Activated CD4-positive, alpha-beta T cell treated with anti-CD3 and anti-CD28 coated beads, Interleukin-2, amount 10 ng/mL, durations not matched to agents 7 days and 5 days (primary cell): ENCODE measurements around the gene ZHX3. TPM values are rescaled to one million over a fixed set of nuclear protein-coding genes. Genes with fewer than 3 reads are reported as not detected.

Experiments used
- CTCF ChIA-PET: fragments of 350-600 bp; sonication (Branson Sonifier 250); formaldehyde crosslinking; loops from one replicate; lab custom pipeline; 2021; ENCODE audit warnings: antibody characterized with exemption; lab: Charles Lee
- POLR2A ChIA-PET: fragments of 350-600 bp; sonication (Branson Sonifier 250); formaldehyde crosslinking; loops from one replicate; lab custom pipeline; 2021; ENCODE audit warnings: antibody characterized with exemption; lab: Charles Lee
- DNase-seq: peaks from one replicate; pipeline ENCODE4 v3.0.0-alpha.2; 2020
- H3K27ac Mint-ChIP-seq: one replicate; pipeline ENCODE4 v1.8.0; 2021; ENCODE audit warnings: mild to moderate bottlenecking, moderate library complexity, mixed read lengths
- H3K27me3 Mint-ChIP-seq: one replicate; pipeline ENCODE4 v1.8.0; 2021; ENCODE audit warnings: mixed read lengths
- H3K36me3 Mint-ChIP-seq: one replicate; pipeline ENCODE4 v1.8.0; 2021; ENCODE audit warnings: low read depth, mixed read lengths
- H3K4me1 Mint-ChIP-seq: one replicate; pipeline ENCODE4 v1.8.0; 2021; ENCODE audit warnings: mixed read lengths
- H3K4me3 Mint-ChIP-seq: one replicate; pipeline ENCODE4 v1.8.0; 2021; ENCODE audit warnings: mild to moderate bottlenecking, moderate library complexity, mixed read lengths
- H3K9me3 Mint-ChIP-seq: one replicate; pipeline ENCODE4 v1.8.0; 2021; ENCODE audit warnings: mixed read lengths
- total RNA-seq, 2 experiments: library from RNA; stranded (reverse); gene quantifications; one replicate each; pipeline ENCODE4 v1.2.3, GENCODE V29; 2021

The ZHX3 gene
- total RNA-seq, 2 experiments from 2014 or later, result 8.6 to 10.2 TPM

DNA sequence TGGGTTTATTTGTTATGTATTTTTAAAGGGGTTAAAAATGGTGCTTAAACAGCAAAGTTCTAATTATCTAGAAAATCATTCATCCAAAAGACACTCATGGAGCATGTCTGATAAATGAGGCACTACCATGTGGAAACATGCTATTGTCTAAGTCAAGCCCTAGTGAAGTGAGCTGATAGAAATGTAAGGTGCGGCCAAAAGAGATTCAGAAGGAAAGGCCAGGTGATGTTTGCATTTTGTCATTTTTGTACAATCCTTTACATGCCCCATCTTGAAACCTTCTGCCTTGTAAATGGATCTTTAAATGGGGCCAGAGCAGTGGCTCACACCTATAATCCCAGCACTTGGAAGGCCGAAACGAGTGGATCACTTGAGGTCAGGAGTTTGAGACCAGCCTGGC, 102.9 kb downstream of the ZHX3 start:
- Mint-ChIP-seq H3K4me1 (peaks cover 4% of the 10 kb centered on the region), H3K36me3 (no peaks in the 10 kb centered on the region), H3K4me3 (no peak overlapping the region), H3K9me3 (no peaks in the 10 kb centered on the region), H3K27ac (no peak overlapping the region), H3K27me3 (no peaks in the 10 kb centered on the region)
- DNase-seq, result no peak
- ChIA-PET CTCF (no interaction called here), POLR2A (no interaction called here)

DNA sequence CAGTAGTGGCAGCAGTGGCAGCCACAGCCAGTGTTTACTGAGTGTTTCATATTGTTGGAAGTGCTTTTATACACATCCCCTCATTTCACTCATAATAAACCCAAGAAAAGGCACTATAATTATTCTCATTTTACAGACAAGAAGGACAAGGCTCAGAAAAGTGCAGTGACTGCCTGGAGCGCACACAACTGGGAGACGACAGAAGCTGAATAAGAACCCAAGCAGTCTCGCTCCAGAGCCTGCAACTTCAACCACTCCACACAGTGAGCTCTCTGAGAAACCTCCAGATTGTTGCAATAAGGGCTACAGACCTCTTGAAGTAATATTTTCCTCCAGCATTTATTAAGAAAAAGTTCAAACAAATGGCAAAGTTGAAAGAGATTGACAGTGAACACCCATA, 103.3 kb downstream of the ZHX3 start:
- no peak for DNase-seq
- Mint-ChIP-seq H3K4me3 (no peak overlapping the region), H3K27ac (no peak overlapping the region), H3K36me3 (no peaks in the 10 kb centered on the region), H3K27me3 (no peaks in the 10 kb centered on the region), H3K9me3 (no peaks in the 10 kb centered on the region), H3K4me1 (peaks cover 4% of the 10 kb centered on the region)
- CTCF ChIA-PET, result no interaction called here
- POLR2A ChIA-PET, result no interaction called here

DNA sequence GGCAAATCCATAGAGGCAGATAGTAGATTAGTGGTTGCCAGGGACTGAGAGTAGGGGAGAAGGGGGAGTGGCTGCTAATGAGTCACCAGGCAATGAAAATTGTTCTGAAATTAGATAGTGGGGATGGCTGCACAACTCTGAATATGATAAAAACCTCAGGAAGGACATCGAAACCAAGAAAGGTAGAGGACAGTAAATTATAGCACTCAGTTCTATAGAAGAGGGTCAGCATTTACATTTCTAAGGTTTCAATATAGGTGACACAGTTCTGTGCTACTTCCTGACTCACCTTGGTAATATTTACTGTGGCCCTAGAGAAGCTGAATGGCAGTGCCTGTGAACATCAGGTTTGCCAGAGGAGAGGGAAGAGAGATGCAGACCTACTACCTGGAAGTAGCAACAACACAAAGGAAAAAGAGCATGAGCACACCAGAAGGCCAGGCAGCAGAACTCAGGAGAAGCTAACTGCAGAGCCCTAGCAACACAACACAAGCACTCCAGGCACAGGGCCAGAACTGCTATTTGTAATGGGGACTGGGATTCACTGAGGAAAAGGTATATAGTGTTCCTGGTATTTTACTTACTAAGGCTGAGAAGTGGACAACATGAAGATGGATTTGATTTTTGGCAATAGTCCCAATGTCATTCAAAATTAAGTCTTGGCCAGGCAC, 104.2 kb downstream of the ZHX3 start:
- Mint-ChIP-seq H3K4me3 (no peak overlapping the region), H3K4me1 (peaks cover 4% of the 10 kb centered on the region), H3K27me3 (no peaks in the 10 kb centered on the region), H3K36me3 (no peaks in the 10 kb centered on the region), H3K27ac (no peak overlapping the region), H3K9me3 (no peaks in the 10 kb centered on the region)
- ChIA-PET CTCF (interaction anchor here (0.6 kb wide), 1 partner anchor 12 kb away, joined by 4 read pairs; no protein-coding TSS in a partner anchor), POLR2A (no interaction called here)
- DNase-seq, result no peak

DNA sequence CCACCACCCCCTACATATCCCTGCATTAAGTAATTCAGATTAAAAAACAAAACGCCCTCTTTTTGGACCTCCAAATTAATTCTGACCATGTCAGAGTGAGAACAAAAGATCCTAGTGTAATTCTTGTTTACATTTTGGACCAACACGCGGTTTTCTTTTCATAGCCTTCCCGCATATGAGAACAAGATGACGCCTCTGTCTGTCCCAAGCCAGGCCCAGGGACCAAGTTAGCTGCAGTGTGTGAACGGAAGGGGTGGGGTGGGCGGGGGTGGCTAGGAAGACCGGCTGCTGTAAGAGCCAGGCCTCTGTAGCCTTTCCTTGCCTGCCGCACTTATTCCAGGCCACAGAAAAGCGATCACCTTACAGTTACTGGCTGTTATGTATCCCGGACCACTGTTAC, 112.2 kb downstream of the ZHX3 start:
- no peak overlapping the region for H3K4me3 Mint-ChIP-seq
- no peak overlapping the region for H3K27ac Mint-ChIP-seq
- ChIA-PET POLR2A (no interaction called here), CTCF (no interaction called here)
- no peaks in the 10 kb centered on the region for H3K4me1 Mint-ChIP-seq
- DNase-seq, result no peak
- no peaks in the 10 kb centered on the region for H3K36me3 Mint-ChIP-seq
- H3K27me3 Mint-ChIP-seq, result no peaks in the 10 kb centered on the region
- H3K9me3 Mint-ChIP-seq, result no peaks in the 10 kb centered on the region

- no peak for DNase-seq
- POLR2A ChIA-PET, result no interaction called here
- no peak overlapping the region for H3K27ac Mint-ChIP-seq
- H3K4me3 Mint-ChIP-seq, result no peak overlapping the region
- H3K27me3 Mint-ChIP-seq, result no peaks in the 10 kb centered on the region
- H3K4me1 Mint-ChIP-seq, result no peaks in the 10 kb centered on the region
- CTCF ChIA-PET, result interaction anchor here (0.9 kb wide), 1 partner anchor 28 kb away, joined by 4 read pairs; no protein-coding TSS in a partner anchor
- no peaks in the 10 kb centered on the region for H3K9me3 Mint-ChIP-seq
- peaks cover 5% of the 10 kb centered on the region for H3K36me3 Mint-ChIP-seq
Measured at GRCh38 chr20:41204304-41205265, 112.9 kb downstream of the ZHX3 start.

DNA sequence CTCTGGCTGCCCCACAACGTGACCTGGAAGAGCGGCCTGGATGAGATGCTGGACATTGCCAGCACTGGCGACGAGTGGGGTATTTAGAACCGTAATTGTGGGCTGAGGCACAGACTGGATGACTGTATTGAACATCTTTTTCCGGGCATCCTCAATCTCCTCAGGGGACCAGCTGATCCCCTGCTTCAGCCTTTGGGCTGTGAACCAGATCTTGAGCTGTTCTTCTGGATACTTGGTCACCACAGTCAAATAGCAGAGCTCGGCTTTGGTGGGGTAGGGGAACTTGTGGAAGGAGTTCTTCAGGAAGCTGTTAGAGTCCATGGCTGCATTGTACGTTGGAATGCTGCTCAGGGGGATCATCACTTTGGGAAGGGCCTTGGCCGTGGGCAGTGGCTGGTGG, 113.9 kb downstream of the ZHX3 start:
- peaks cover 10% of the 10 kb centered on the region for H3K36me3 Mint-ChIP-seq
- H3K9me3 Mint-ChIP-seq, result peaks cover 6% of the 10 kb centered on the region
- no peaks in the 10 kb centered on the region for H3K4me1 Mint-ChIP-seq
- no peak overlapping the region for H3K27ac Mint-ChIP-seq
- no peaks in the 10 kb centered on the region for H3K27me3 Mint-ChIP-seq
- CTCF ChIA-PET, result interaction anchor here (0.5 to 0.9 kb wide), 3 partner anchors 29 to 595 kb away, joined by 3 to 4 read pairs (median 3); no protein-coding TSS in a partner anchor
- DNase-seq, result no peak
- no peak overlapping the region for H3K4me3 Mint-ChIP-seq
- POLR2A ChIA-PET, result no interaction called here

DNA sequence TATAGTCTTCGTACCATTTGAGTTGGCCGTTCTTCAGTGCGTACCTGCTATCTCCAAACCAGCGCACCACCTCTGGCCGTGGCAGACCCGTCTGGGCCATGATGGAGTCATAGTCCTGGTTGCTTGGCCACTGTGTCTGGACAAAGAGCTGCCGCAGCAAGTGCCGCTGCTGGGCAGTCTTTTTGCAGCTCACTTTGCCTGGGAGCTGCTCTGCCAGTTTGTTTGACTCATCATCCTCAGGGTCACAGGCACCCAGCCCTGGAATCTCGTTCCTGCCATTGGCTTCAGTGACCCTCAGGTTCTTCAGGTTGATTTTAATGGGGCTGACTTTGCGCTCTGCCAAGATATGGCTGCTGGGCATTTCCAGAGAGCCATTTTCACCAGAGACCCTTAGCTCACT, 115.1 kb downstream of the ZHX3 start:
- no peak for DNase-seq
- POLR2A ChIA-PET, result no interaction called here
- CTCF ChIA-PET, result interaction anchor here (1.0 to 1.6 kb wide), 5 partner anchors 18 to 137 kb away, joined by 3 to 4 read pairs (median 3); no protein-coding TSS in a partner anchor
- H3K9me3 Mint-ChIP-seq, result peaks cover 8% of the 10 kb centered on the region
- H3K27me3 Mint-ChIP-seq, result no peaks in the 10 kb centered on the region
- no peak overlapping the region for H3K27ac Mint-ChIP-seq
- H3K36me3 Mint-ChIP-seq, result peaks cover 13% of the 10 kb centered on the region
- no peaks in the 10 kb centered on the region for H3K4me1 Mint-ChIP-seq
- H3K4me3 Mint-ChIP-seq, result no peak overlapping the region

DNA sequence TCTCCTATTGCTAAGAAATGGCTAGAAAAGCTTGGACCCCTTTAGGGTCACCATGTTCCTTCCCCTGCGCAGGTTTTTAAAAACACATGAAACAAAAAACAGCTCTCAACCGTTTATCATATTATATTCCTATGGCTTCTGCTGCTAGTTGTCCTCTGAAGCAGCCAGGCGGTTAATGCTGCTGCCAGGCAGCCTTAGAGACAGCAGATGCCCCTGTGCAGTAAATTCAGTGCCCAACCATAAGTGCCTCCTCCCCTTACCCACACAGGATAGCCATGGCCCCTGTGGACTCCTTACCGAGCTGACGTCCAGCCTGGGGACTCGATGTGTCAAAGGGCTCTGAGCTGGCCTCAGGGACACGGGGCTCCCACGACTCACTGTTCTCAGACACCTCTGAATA, 115.8 kb downstream of the ZHX3 start:
- Mint-ChIP-seq H3K27me3 (no peaks in the 10 kb centered on the region), H3K9me3 (peaks cover 8% of the 10 kb centered on the region), H3K27ac (no peak overlapping the region), H3K4me3 (no peak overlapping the region), H3K4me1 (no peaks in the 10 kb centered on the region), H3K36me3 (peaks cover 13% of the 10 kb centered on the region)
- POLR2A ChIA-PET, result no interaction called here
- DNase-seq, result no peak
- CTCF ChIA-PET, result interaction anchor here (1.0 to 2.0 kb wide), 8 partner anchors 11 to 138 kb away, joined by 3 to 5 read pairs (median 4); no protein-coding TSS in a partner anchor

- peaks cover 4% of the 10 kb centered on the region for H3K4me1 Mint-ChIP-seq
- H3K36me3 Mint-ChIP-seq, result peaks cover 13% of the 10 kb centered on the region
- POLR2A ChIA-PET, result interaction anchor here (0.5 kb wide), 1 partner anchor 22 kb away, joined by 3 read pairs; no protein-coding TSS in a partner anchor
- no peak for DNase-seq
- H3K9me3 Mint-ChIP-seq, result peaks cover 8% of the 10 kb centered on the region
- no peak overlapping the region for H3K4me3 Mint-ChIP-seq
- CTCF ChIA-PET, result interaction anchor here (0.6 to 2.0 kb wide), 5 partner anchors 10 to 66 kb away, joined by 3 to 5 read pairs (median 4); no protein-coding TSS in a partner anchor
- no peak overlapping the region for H3K27ac Mint-ChIP-seq
- H3K27me3 Mint-ChIP-seq, result no peaks in the 10 kb centered on the region
Measured at GRCh38 chr20:41200446-41201202, 116.9 kb downstream of the ZHX3 start.

- DNase-seq, result no peak
- Mint-ChIP-seq H3K4me1 (peaks cover 15% of the 10 kb centered on the region), H3K27ac (no peak overlapping the region), H3K36me3 (peaks cover 15% of the 10 kb centered on the region), H3K4me3 (no peak overlapping the region), H3K9me3 (peaks cover 12% of the 10 kb centered on the region), H3K27me3 (no peaks in the 10 kb centered on the region)
- CTCF ChIA-PET, result interaction anchor here (0.6 kb wide), 1 partner anchor 527 kb away, joined by 3 read pairs; no protein-coding TSS in a partner anchor
- POLR2A ChIA-PET, result no interaction called here
Measured at GRCh38 chr20:41198443-41198842, 119.1 kb downstream of the ZHX3 start.

- CTCF ChIA-PET, result no interaction called here
- Mint-ChIP-seq H3K27ac (no peak overlapping the region), H3K27me3 (no peaks in the 10 kb centered on the region), H3K4me1 (peaks cover 15% of the 10 kb centered on the region), H3K4me3 (no peak overlapping the region), H3K9me3 (peaks cover 14% of the 10 kb centered on the region), H3K36me3 (peaks cover 17% of the 10 kb centered on the region)
- POLR2A ChIA-PET, result interaction anchor here (0.7 kb wide), 1 partner anchor 37 kb away, joined by 5 read pairs; no protein-coding TSS in a partner anchor
- no peak for DNase-seq
Measured at GRCh38 chr20:41196653-41197225, 120.8 kb downstream of the ZHX3 start.

GRCh38 chr20:41192575-41192974, 125.0 kb downstream of the ZHX3 start:
- POLR2A ChIA-PET, result no interaction called here
- CTCF ChIA-PET, result interaction anchor here (0.5 to 1.0 kb wide), 2 partner anchors 68 to 1750 kb away, joined by 3 read pairs; no protein-coding TSS in a partner anchor
- H3K27ac Mint-ChIP-seq, result no peak overlapping the region
- H3K4me3 Mint-ChIP-seq, result no peak overlapping the region
- no peaks in the 10 kb centered on the region for H3K27me3 Mint-ChIP-seq
- H3K4me1 Mint-ChIP-seq, result peaks cover 15% of the 10 kb centered on the region
- H3K9me3 Mint-ChIP-seq, result peaks cover 20% of the 10 kb centered on the region
- DNase-seq, result no peak
- peaks cover 13% of the 10 kb centered on the region for H3K36me3 Mint-ChIP-seq
